ENCODE data around the gene RHEBL1. TPM values are rescaled to one million over a fixed set of nuclear protein-coding genes. Genes with fewer than 3 reads are reported as not detected.
"Not testable (repeated sequence)": the region's sequence is repeated elsewhere in the genome, so short reads cannot be mapped to it uniquely, and the experiment has no call there.

The RHEBL1 gene
- total RNA-seq, 1 experiment from 2014 or later, result 5.1 TPM

GRCh38 chr12:49084438-49084837 lies 14.7 kb upstream of the RHEBL1 start:
- Histone ChIP-seq H3K27me3 (ENCODE audit: low read length) (no peaks in the 10 kb centered on the region), H3K36me3 (ENCODE audit: insufficient read depth, low read length) (no peaks in the 10 kb centered on the region), H3K4me2 (ENCODE audit: low read depth, low read length, poor library complexity, severe bottlenecking) (no peak overlapping the region), H3K9me2 (replicated peaks; ENCODE audit: insufficient read depth, low read length) (no peaks in the 10 kb centered on the region), H3K4me1 (ENCODE audit: low read length) (peaks cover 12% of the 10 kb centered on the region), H3K9ac (ENCODE audit: low read length) (no peak overlapping the region), H3K27ac (ENCODE audit: low read length) (no peak overlapping the region), H2AFZ (ENCODE audit: low read length) (no peak overlapping the region), H3K4me3 (ENCODE audit: low read length) (no peak overlapping the region), H3K9me3 (ENCODE audit: low read length) (no peaks in the 10 kb centered on the region), H4K20me1 (ENCODE audit: insufficient read depth, low read depth, low read length) (no peaks in the 10 kb centered on the region), H3K79me2 (ENCODE audit: low read length) (no peaks in the 10 kb centered on the region)
- DNase-seq, result no peak

DNA sequence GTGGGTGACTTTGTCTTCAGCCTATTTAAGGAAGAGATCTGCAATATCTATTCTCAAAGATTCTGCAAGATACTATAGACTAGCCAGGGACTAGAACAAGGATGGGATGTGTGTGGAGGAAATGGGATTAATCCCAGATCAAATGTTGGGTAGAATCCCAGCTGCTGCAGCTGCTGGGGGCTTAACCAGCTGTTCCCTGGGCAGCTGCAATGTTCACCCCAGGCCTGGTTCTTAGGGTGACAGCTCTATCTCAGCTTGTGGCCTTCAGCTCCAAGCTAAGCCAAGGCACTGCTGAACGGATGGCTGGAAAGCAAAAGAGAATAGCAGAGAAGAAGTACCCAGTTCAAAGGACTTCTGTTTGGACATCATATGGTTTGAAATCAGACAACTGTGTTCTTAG lies 10.0 kb upstream of the RHEBL1 start:
- H3K79me2 ChIP-seq (ENCODE audit: low read length), result no peaks in the 10 kb centered on the region
- no peaks in the 10 kb centered on the region for H3K27me3 ChIP-seq (ENCODE audit: low read length)
- H3K27ac ChIP-seq (ENCODE audit: low read length), result no peak overlapping the region
- no peak overlapping the region for H3K4me3 ChIP-seq (ENCODE audit: low read length)
- no peak overlapping the region for H3K9ac ChIP-seq (ENCODE audit: low read length)
- H3K4me1 ChIP-seq (ENCODE audit: low read length), result no peaks in the 10 kb centered on the region
- DNase-seq, result no peak
- H4K20me1 ChIP-seq (ENCODE audit: insufficient read depth, low read depth, low read length), result no peaks in the 10 kb centered on the region
- no peak overlapping the region for H2AFZ ChIP-seq (ENCODE audit: low read length)
- no peaks in the 10 kb centered on the region for H3K9me2 ChIP-seq (replicated peaks; ENCODE audit: insufficient read depth, low read length)
- no peaks in the 10 kb centered on the region for H3K9me3 ChIP-seq (ENCODE audit: low read length)
- no peak overlapping the region for H3K4me2 ChIP-seq (ENCODE audit: low read depth, low read length, poor library complexity, severe bottlenecking)
- no peaks in the 10 kb centered on the region for H3K36me3 ChIP-seq (ENCODE audit: insufficient read depth, low read length)

GRCh38 chr12:49070971-49071370 lies 1.2 kb upstream of the RHEBL1 start:
- H3K4me3 ChIP-seq (ENCODE audit: low read length), result no peak overlapping the region
- no peaks in the 10 kb centered on the region for H3K9me2 ChIP-seq (replicated peaks; ENCODE audit: insufficient read depth, low read length)
- no peak overlapping the region for H2AFZ ChIP-seq (ENCODE audit: low read length)
- peaks cover 13% of the 10 kb centered on the region for H3K4me1 ChIP-seq (ENCODE audit: low read length)
- no peak for DNase-seq
- no peak overlapping the region for H3K27ac ChIP-seq (ENCODE audit: low read length)
- H3K79me2 ChIP-seq (ENCODE audit: low read length), result peaks cover 7% of the 10 kb centered on the region; the same call in 1 of the 2 replicates
- no peaks in the 10 kb centered on the region for H3K9me3 ChIP-seq (ENCODE audit: low read length)
- H3K4me2 ChIP-seq (ENCODE audit: low read depth, low read length, poor library complexity, severe bottlenecking), result no peak overlapping the region
- H3K27me3 ChIP-seq (ENCODE audit: low read length), result no peaks in the 10 kb centered on the region
- H3K9ac ChIP-seq (ENCODE audit: low read length), result no peak overlapping the region
- no peaks in the 10 kb centered on the region for H3K36me3 ChIP-seq (ENCODE audit: insufficient read depth, low read length)
- no peaks in the 10 kb centered on the region for H4K20me1 ChIP-seq (ENCODE audit: insufficient read depth, low read depth, low read length)

DNA sequence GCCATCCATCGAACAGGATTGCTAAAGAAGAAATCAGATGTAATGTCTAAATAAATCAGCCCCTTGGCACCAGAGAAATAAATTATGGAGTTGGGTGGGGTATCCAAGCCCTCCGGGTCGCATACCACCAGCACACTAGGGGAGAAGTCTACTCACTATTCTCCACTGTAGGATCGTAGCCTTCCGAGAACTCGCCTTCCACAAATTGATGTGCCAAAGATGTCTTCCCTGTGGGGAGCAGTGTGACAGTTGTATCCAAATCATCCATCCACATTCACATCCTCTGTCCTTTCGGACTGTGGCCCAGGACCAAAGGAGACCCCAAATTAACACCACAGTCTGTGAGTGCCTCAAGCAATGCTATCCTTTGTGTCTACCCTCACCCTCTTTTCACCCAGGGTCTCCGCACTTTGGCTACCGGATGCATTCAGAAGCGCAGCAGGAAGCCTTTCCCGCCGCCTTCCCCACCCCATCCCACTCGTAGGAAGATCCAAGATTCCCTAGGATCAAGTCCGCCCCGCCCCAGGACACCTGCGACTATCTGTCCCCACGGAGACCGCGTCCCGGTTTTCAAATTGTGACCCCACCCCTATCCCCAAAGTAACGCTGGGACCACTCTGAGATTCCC lies 786 bp downstream of the RHEBL1 start:
- Histone ChIP-seq H3K4me1 (ENCODE audit: low read length) (peaks cover 23% of the 10 kb centered on the region), H3K79me2 (ENCODE audit: low read length) (peaks cover 7% of the 10 kb centered on the region; the same call in 1 of the 2 replicates), H3K36me3 (ENCODE audit: insufficient read depth, low read length) (no peaks in the 10 kb centered on the region), H3K27ac (ENCODE audit: low read length) (peak overlapping the region; percentile 31), H3K4me2 (ENCODE audit: low read depth, low read length, poor library complexity, severe bottlenecking) (peak overlapping the region; percentile 95), H3K4me3 (ENCODE audit: low read length) (peak overlapping the region; percentile 94), H3K9me3 (ENCODE audit: low read length) (no peaks in the 10 kb centered on the region), H2AFZ (ENCODE audit: low read length) (peak overlapping the region; percentile 99), H3K9me2 (replicated peaks; ENCODE audit: insufficient read depth, low read length) (no peaks in the 10 kb centered on the region), H4K20me1 (ENCODE audit: insufficient read depth, low read depth, low read length) (no peaks in the 10 kb centered on the region), H3K27me3 (ENCODE audit: low read length) (no peaks in the 10 kb centered on the region), H3K9ac (ENCODE audit: low read length) (peak overlapping the region; percentile 83)
- no peak for DNase-seq

- H3K27ac ChIP-seq (ENCODE audit: low read length), result no peak overlapping the region
- H3K9ac ChIP-seq (ENCODE audit: low read length), result no peak overlapping the region
- H3K4me2 ChIP-seq (ENCODE audit: low read depth, low read length, poor library complexity, severe bottlenecking), result no peak overlapping the region
- H3K4me3 ChIP-seq (ENCODE audit: low read length), result no peak overlapping the region
- no peaks in the 10 kb centered on the region for H4K20me1 ChIP-seq (ENCODE audit: insufficient read depth, low read depth, low read length)
- peaks cover 16% of the 10 kb centered on the region for H3K79me2 ChIP-seq (ENCODE audit: low read length)
- H2AFZ ChIP-seq (ENCODE audit: low read length), result no peak overlapping the region
- no peaks in the 10 kb centered on the region for H3K9me3 ChIP-seq (ENCODE audit: low read length)
- no peak for DNase-seq
- H3K27me3 ChIP-seq (ENCODE audit: low read length), result no peaks in the 10 kb centered on the region
- H3K4me1 ChIP-seq (ENCODE audit: low read length), result peaks cover 44% of the 10 kb centered on the region
- no peaks in the 10 kb centered on the region for H3K36me3 ChIP-seq (ENCODE audit: insufficient read depth, low read length)
- H3K9me2 ChIP-seq (replicated peaks; ENCODE audit: insufficient read depth, low read length), result no peaks in the 10 kb centered on the region
Observed at GRCh38 chr12:49066120-49066519, 3.7 kb downstream of the RHEBL1 start.

DNA sequence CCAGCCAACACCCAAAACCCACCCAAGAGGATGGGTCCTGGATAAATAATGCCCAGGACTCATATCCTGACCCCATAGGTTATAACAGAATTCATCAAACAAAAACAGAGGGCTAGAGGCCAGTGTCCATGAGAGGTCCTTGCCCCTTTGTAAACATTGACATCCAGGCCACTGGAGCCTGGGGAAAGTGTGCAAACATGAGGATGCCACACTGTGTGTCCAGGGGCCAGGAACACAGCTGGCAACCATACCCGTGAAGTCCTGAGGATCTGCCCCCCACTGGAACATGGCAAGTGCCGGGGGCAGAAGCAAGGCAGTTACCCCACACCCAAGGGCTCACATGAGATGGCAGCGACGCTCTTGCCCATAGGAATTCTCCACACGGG lies 5.0 kb downstream of the RHEBL1 start:
- no peaks in the 10 kb centered on the region for H3K36me3 ChIP-seq (ENCODE audit: insufficient read depth, low read length)
- peaks cover 39% of the 10 kb centered on the region for H3K4me1 ChIP-seq (ENCODE audit: low read length)
- H4K20me1 ChIP-seq (ENCODE audit: insufficient read depth, low read depth, low read length), result no peaks in the 10 kb centered on the region
- DNase-seq, result no peak
- H3K9ac ChIP-seq (ENCODE audit: low read length), result no peak overlapping the region
- H3K79me2 ChIP-seq (ENCODE audit: low read length), result peaks cover 26% of the 10 kb centered on the region
- no peak overlapping the region for H3K27ac ChIP-seq (ENCODE audit: low read length)
- H3K9me3 ChIP-seq (ENCODE audit: low read length), result no peaks in the 10 kb centered on the region
- H2AFZ ChIP-seq (ENCODE audit: low read length), result no peak overlapping the region
- no peaks in the 10 kb centered on the region for H3K9me2 ChIP-seq (replicated peaks; ENCODE audit: insufficient read depth, low read length)
- H3K27me3 ChIP-seq (ENCODE audit: low read length), result no peaks in the 10 kb centered on the region
- H3K4me3 ChIP-seq (ENCODE audit: low read length), result no peak overlapping the region
- H3K4me2 ChIP-seq (ENCODE audit: low read depth, low read length, poor library complexity, severe bottlenecking), result no peak overlapping the region

- Histone ChIP-seq H3K9ac (ENCODE audit: low read length) (peak overlapping the region; percentile 96), H3K4me1 (ENCODE audit: low read length) (peaks cover 50% of the 10 kb centered on the region), H3K79me2 (ENCODE audit: low read length) (peaks cover 47% of the 10 kb centered on the region), H3K4me3 (ENCODE audit: low read length) (peak overlapping the region; percentile 95), H4K20me1 (ENCODE audit: insufficient read depth, low read depth, low read length) (peaks cover 26% of the 10 kb centered on the region), H3K4me2 (ENCODE audit: low read depth, low read length, poor library complexity, severe bottlenecking) (peak overlapping the region; percentile 95)
- not testable (repeated sequence) for H3K36me3 ChIP-seq (ENCODE audit: insufficient read depth, low read length); H3K9me2 ChIP-seq (replicated peaks; ENCODE audit: insufficient read depth, low read length); H3K9me3 ChIP-seq (ENCODE audit: low read length); H3K27ac ChIP-seq (ENCODE audit: low read length); H3K27me3 ChIP-seq (ENCODE audit: low read length); DNase-seq; H2AFZ ChIP-seq (ENCODE audit: low read length)
Observed at GRCh38 chr12:49061916-49062315, 7.9 kb downstream of the RHEBL1 start.

DNA sequence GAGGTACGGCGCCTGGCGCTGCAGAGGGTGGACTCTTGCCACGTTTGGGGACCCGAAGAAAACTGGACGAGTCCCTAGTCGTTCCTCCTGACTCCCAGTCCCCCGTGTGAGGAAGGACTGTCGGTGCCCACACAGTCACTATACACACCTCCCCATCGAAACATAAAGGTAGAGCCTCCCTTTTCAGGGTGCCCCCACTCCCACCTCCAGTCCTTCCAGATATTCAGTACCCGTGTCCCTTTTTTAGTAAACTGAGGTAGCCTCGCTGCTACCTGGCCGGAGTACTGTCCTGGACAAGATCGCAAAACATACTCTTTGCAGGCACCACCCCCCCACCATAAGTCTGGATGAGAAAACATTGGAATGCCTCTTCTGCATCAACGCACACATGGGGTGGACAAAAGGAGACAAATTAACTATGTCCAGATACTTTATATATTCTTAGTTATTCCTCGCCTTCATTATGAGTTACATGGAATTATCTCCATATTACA lies 8.6 kb downstream of the RHEBL1 start:
- Histone ChIP-seq H3K79me2 (ENCODE audit: low read length) (peaks cover 54% of the 10 kb centered on the region), H3K4me3 (ENCODE audit: low read length) (peak overlapping the region; percentile 95), H3K4me2 (ENCODE audit: low read depth, low read length, poor library complexity, severe bottlenecking) (peak overlapping the region; percentile 95), H3K36me3 (ENCODE audit: insufficient read depth, low read length) (no peaks in the 10 kb centered on the region), H3K9me3 (ENCODE audit: low read length) (no peaks in the 10 kb centered on the region), H4K20me1 (ENCODE audit: insufficient read depth, low read depth, low read length) (peaks cover 34% of the 10 kb centered on the region), H3K9ac (ENCODE audit: low read length) (peak overlapping the region; percentile 96), H3K4me1 (ENCODE audit: low read length) (peaks cover 57% of the 10 kb centered on the region), H2AFZ (ENCODE audit: low read length) (peak overlapping the region; percentile 51), H3K27ac (ENCODE audit: low read length) (peak overlapping the region; percentile 84), H3K9me2 (replicated peaks; ENCODE audit: insufficient read depth, low read length) (no peaks in the 10 kb centered on the region), H3K27me3 (ENCODE audit: low read length) (no peaks in the 10 kb centered on the region)
- DNase-seq, result no peak

Data from Karpas-422 (cell line).